Astrocyte (in vitro differentiated cells and primary cell): Measurements from ENCODE around the gene MYH10. TPM values are rescaled to one million over a fixed set of nuclear protein-coding genes. Genes with fewer than 3 reads are reported as not detected.

Experiments used
- DNase-seq: peaks from one replicate; pipeline ENCODE4 v3.0.0-alpha.2; 2010; ENCODE audit warnings: low read depth
- FAIRE-seq: peaks from 2 replicates; lab custom pipeline; 2011; peaks lifted over from hg19 to GRCh38; lab: Jason Lieb, UNC
- H2AFZ ChIP-seq: 2 replicates; pipeline ENCODE4 v1.6.0; 2012; ENCODE audit warnings: low read depth, low read length, inconsistent platforms
- H3K27ac ChIP-seq: 2 replicates; pipeline ENCODE4 v1.5.1; 2011; ENCODE audit warnings: low read depth, low read length, inconsistent platforms
- H3K27me3 ChIP-seq: 2 replicates; pipeline ENCODE4 v1.6.0; 2011; ENCODE audit warnings: low read length, inconsistent platforms; ENCODE audit not compliant: insufficient read depth
- H3K36me3 ChIP-seq: 2 replicates; pipeline ENCODE4 v1.5.1; 2011; ENCODE audit warnings: low read length, inconsistent platforms; ENCODE audit not compliant: insufficient read depth
- H3K4me1 ChIP-seq: 2 replicates; pipeline ENCODE4 v1.5.1; 2011; ENCODE audit warnings: low read length, inconsistent platforms; ENCODE audit not compliant: insufficient read depth
- H3K4me2 ChIP-seq: 2 replicates; pipeline ENCODE4 v1.6.0; 2012; ENCODE audit warnings: low read length, inconsistent platforms
- H3K4me3 ChIP-seq: 2 replicates; pipeline ENCODE4 v1.5.1; 2011; ENCODE audit warnings: low read depth, mild to moderate bottlenecking, low read length, inconsistent platforms; ENCODE audit not compliant: insufficient read depth
- H3K79me2 ChIP-seq: 2 replicates; pipeline ENCODE4 v1.6.0; 2012; ENCODE audit warnings: mild to moderate bottlenecking, low read length, inconsistent platforms; ENCODE audit not compliant: insufficient read depth
- H3K9ac ChIP-seq: 2 replicates; pipeline ENCODE4 v1.6.0; 2012; ENCODE audit warnings: mild to moderate bottlenecking, low read length, inconsistent platforms
- H3K9me3 ChIP-seq: 2 replicates; pipeline ENCODE4 v1.5.1; 2012; ENCODE audit warnings: low read depth, mild to moderate bottlenecking, low read length, inconsistent platforms; ENCODE audit not compliant: insufficient read depth
- H4K20me1 ChIP-seq: 2 replicates; pipeline ENCODE4 v1.6.0; 2012; ENCODE audit warnings: low read length, inconsistent platforms; ENCODE audit not compliant: insufficient read depth
- H3K27ac Mint-ChIP-seq: one replicate; pipeline ENCODE4 v1.8.0; 2021; ENCODE audit warnings: mild to moderate bottlenecking, mixed read lengths; ENCODE audit not compliant: unreplicated experiment
- H3K27me3 Mint-ChIP-seq: one replicate; pipeline ENCODE4 v1.8.0; 2021; ENCODE audit warnings: low read depth, mixed read lengths; ENCODE audit not compliant: unreplicated experiment
- H3K36me3 Mint-ChIP-seq: one replicate; pipeline ENCODE4 v1.8.0; 2021; ENCODE audit warnings: low read depth, mixed read lengths; ENCODE audit not compliant: unreplicated experiment
- H3K4me1 Mint-ChIP-seq: one replicate; pipeline ENCODE4 v1.8.0; 2021; ENCODE audit warnings: low read depth, mixed read lengths; ENCODE audit not compliant: unreplicated experiment
- H3K4me3 Mint-ChIP-seq: one replicate; pipeline ENCODE4 v1.8.0; 2021; ENCODE audit warnings: mild to moderate bottlenecking, moderate library complexity, mixed read lengths; ENCODE audit not compliant: unreplicated experiment
- H3K9me3 Mint-ChIP-seq: one replicate; pipeline ENCODE4 v1.8.0; 2021; ENCODE audit warnings: mild to moderate bottlenecking, mixed read lengths; ENCODE audit not compliant: unreplicated experiment
- EZH2 ChIP-seq: IDR thresholded peaks from 2 replicates; pipeline ENCODE4 v1.6.1; 2012; ENCODE audit warnings: mild to moderate bottlenecking, low read length, inconsistent platforms; ENCODE audit not compliant: insufficient read depth
- total RNA-seq: library from RNA; stranded (reverse); gene quantifications from 2 replicates; pipeline ENCODE4 v1.2.1, GENCODE V29; 2021
- TF ChIP-seq, protein P1 (sequence below): IDR thresholded peaks from 2 replicates; pipeline ENCODE4 v1.5.1; 2011; ENCODE audit warnings: low read depth, mild to moderate bottlenecking, inconsistent platforms, low read length, moderate library complexity; ENCODE audit not compliant: insufficient read depth

The MYH10 gene
- total RNA-seq, 1 donor from 2014 or later: 150 TPM

GRCh38 chr17:8610558-8610957, 20.0 kb downstream of the MYH10 start:
- peak overlapping the region; percentile 77 for H3K27ac Mint-ChIP-seq
- Histone ChIP-seq H4K20me1 (peaks cover 80% of the 10 kb centered on the region), H3K27me3 (no peaks in the 10 kb centered on the region), H3K4me1 (peaks cover 31% of the 10 kb centered on the region), H3K4me2 (no peak overlapping the region), H3K27ac (no peak overlapping the region), H2AFZ (no peak overlapping the region), H3K9me3 (no peaks in the 10 kb centered on the region), H3K36me3 (no peaks in the 10 kb centered on the region), H3K4me3 (no peak overlapping the region), H3K9ac (no peak overlapping the region), H3K79me2 (peaks cover 98% of the 10 kb centered on the region)
- H3K36me3 Mint-ChIP-seq: peaks cover 6% of the 10 kb centered on the region
- peak overlapping the region; percentile 21 for H3K4me3 Mint-ChIP-seq
- no peak for FAIRE-seq
- TF ChIP-seq, protein P1, sequence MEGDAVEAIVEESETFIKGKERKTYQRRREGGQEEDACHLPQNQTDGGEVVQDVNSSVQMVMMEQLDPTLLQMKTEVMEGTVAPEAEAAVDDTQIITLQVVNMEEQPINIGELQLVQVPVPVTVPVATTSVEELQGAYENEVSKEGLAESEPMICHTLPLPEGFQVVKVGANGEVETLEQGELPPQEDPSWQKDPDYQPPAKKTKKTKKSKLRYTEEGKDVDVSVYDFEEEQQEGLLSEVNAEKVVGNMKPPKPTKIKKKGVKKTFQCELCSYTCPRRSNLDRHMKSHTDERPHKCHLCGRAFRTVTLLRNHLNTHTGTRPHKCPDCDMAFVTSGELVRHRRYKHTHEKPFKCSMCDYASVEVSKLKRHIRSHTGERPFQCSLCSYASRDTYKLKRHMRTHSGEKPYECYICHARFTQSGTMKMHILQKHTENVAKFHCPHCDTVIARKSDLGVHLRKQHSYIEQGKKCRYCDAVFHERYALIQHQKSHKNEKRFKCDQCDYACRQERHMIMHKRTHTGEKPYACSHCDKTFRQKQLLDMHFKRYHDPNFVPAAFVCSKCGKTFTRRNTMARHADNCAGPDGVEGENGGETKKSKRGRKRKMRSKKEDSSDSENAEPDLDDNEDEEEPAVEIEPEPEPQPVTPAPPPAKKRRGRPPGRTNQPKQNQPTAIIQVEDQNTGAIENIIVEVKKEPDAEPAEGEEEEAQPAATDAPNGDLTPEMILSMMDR: no peak
- TF ChIP-seq EZH2: no peak
- H3K4me1 Mint-ChIP-seq: peaks cover 47% of the 10 kb centered on the region
- no peaks in the 10 kb centered on the region for H3K9me3 Mint-ChIP-seq
- no peak for DNase-seq
- H3K27me3 Mint-ChIP-seq: no peaks in the 10 kb centered on the region

- H4K20me1 ChIP-seq: peaks cover 84% of the 10 kb centered on the region
- no peaks in the 10 kb centered on the region for H3K9me3 Mint-ChIP-seq
- no peaks in the 10 kb centered on the region for H3K36me3 ChIP-seq
- no peak overlapping the region for H3K9ac ChIP-seq
- no peak overlapping the region for H3K27ac ChIP-seq
- H3K4me1 ChIP-seq: peaks cover 31% of the 10 kb centered on the region
- H3K27me3 ChIP-seq: no peaks in the 10 kb centered on the region
- TF ChIP-seq, protein P1: no peak
- DNase-seq (no peak), FAIRE-seq (no peak)
- peaks cover 6% of the 10 kb centered on the region for H3K36me3 Mint-ChIP-seq
- H3K4me1 Mint-ChIP-seq: peaks cover 46% of the 10 kb centered on the region
- no peaks in the 10 kb centered on the region for H3K9me3 ChIP-seq
- H2AFZ ChIP-seq: no peak overlapping the region
- peaks cover 98% of the 10 kb centered on the region for H3K79me2 ChIP-seq
- no peak overlapping the region for H3K27ac Mint-ChIP-seq
- H3K4me3 Mint-ChIP-seq: no peak overlapping the region
- no peaks in the 10 kb centered on the region for H3K27me3 Mint-ChIP-seq
- H3K4me3 ChIP-seq: no peak overlapping the region
- H3K4me2 ChIP-seq: no peak overlapping the region
Measured at GRCh38 chr17:8609910-8610309, 20.6 kb downstream of the MYH10 start.

DNA sequence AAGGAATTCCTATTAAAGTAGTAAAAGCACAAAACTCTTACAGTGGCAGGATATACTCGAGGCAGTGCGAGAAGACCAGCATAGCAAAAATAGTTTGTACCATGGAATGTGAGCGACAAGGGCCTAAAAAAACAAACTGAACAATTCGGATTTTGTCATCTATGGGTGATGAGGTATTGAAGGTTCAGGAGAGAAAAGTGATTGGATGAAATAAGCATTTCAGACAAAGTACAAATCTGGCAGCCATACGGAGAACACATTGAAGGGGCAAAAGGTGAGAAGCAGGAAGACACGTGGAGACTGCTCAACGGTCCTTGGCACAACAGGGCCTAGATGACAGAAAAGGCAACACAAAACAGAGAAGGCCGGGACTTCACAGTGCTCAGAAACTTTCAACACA, 22.5 kb downstream of the MYH10 start:
- no peak for FAIRE-seq
- Histone ChIP-seq H3K36me3 (peaks cover 5% of the 10 kb centered on the region), H3K4me2 (peak overlapping the region; percentile 51), H3K27me3 (no peaks in the 10 kb centered on the region), H3K27ac (peak overlapping the region; percentile 30), H3K9ac (peak overlapping the region; percentile 9), H2AFZ (no peak overlapping the region), H4K20me1 (peaks cover 73% of the 10 kb centered on the region), H3K4me1 (peaks cover 31% of the 10 kb centered on the region), H3K9me3 (no peaks in the 10 kb centered on the region), H3K4me3 (no peak overlapping the region), H3K79me2 (peaks cover 94% of the 10 kb centered on the region)
- H3K27me3 Mint-ChIP-seq: no peaks in the 10 kb centered on the region
- no peaks in the 10 kb centered on the region for H3K9me3 Mint-ChIP-seq
- H3K36me3 Mint-ChIP-seq: peaks cover 4% of the 10 kb centered on the region
- H3K4me1 Mint-ChIP-seq: peaks cover 40% of the 10 kb centered on the region
- peak; percentile 70 for DNase-seq
- no peak for TF ChIP-seq EZH2
- TF ChIP-seq, protein P1: no peak
- H3K4me3 Mint-ChIP-seq: no peak overlapping the region
- peak overlapping the region; percentile 14 for H3K27ac Mint-ChIP-seq
